Measurements from ENCODE around the gene MS4A2.
"Not testable (repeated sequence)": the region's sequence is repeated elsewhere in the genome, so short reads cannot be mapped to it uniquely, and the experiment has no call there.

The MS4A2 gene

DNA sequence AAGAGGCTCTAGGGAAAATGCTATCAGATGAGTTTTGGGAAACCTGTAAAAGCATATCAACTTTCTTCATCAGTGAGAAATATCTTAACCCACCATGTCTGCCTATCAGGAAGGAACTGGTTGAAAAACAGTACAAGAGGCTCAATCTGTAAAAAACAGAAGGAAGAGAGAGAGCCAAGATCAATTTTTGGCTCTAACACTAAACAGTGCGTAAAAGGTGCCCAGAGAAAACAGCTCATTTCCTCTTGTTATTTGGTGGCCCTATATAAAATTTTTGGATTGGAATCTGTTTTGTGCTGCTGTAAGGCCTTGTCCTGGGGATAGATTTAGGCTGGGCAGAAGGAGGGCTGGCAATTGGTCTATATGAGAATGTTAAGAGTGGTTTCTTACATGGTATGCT, 12.1 kb downstream of the MS4A2 start:
- DNase-seq (ENCODE audit: low read depth in 3 of 3, low spot score in 1 of 3): no peak

DNA sequence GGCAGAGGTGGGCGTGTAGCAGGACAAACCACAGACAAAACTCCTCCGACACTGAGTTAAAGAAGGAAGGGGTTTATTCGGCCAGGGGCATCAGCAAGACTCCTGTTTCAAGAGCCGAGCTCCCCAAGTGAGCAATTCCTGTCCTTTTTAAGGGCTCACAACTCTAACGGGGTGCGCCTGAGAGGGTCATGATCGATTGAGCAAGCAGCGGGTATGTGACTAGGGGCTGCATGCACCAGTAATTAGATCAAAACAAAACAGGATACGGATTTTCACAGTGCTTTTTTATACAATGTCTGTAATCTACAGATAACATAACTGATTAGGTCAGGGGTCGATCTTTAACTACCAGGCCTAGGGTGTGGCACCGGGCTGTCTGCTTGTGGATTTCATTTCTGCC, 12.9 kb downstream of the MS4A2 start:
- not testable (repeated sequence) for DNase-seq (ENCODE audit: low read depth in 3 of 3, low spot score in 1 of 3)

DNA sequence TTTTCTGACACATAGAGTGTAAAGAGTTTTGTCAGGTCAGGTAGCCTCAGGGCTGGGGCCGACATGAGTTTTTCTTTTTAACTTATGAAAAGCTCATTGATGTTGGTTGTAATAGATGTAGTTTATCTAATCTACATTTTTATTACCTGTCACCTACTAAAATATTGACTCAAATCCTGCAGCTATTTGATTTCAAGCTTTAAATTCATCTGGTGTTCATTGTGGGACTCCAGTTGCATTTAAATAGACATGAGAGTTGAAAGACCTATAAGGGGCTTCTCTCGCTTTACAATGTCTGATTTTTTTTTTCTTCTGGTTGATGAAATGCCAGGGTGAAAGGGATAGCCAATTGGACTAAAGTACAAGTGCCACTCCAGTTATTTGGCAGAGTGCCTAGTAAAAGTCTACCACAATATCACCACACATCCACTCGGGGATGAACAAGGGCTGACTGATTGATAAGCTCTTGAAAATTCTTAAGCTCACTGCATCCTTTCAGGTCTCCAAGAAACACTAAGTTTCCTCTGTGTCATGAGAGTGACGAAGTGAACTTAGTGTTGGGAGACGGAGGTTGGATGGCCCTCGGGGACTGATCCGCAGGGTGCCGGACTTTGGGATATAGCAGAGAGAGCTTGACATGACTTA, 16.1 kb downstream of the MS4A2 start:
- not testable (repeated sequence) for DNase-seq (ENCODE audit: low read depth in 3 of 3, low spot score in 1 of 3)

DNA sequence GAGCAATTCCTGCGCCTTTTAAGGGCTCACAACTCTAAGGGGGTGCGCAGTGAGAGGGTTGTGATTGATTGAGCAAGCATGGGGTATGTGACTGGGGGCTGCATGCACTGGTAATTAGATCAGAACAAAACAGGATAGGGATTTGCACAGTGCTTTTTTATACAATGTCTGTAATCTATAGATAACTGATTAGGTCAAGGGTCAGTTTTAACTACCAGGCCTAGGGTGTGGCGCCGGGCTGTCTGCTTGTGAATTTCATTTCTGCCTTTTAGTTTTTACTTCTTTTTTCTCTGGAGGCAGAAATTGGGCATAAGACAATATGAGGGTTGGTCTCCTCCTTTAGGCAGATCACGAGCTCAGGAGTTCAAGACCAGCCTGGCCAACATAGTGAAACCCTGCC, 20.2 kb downstream of the MS4A2 start:
- not testable (repeated sequence) for DNase-seq (ENCODE audit: low read depth in 3 of 3, low spot score in 1 of 3)

DNA sequence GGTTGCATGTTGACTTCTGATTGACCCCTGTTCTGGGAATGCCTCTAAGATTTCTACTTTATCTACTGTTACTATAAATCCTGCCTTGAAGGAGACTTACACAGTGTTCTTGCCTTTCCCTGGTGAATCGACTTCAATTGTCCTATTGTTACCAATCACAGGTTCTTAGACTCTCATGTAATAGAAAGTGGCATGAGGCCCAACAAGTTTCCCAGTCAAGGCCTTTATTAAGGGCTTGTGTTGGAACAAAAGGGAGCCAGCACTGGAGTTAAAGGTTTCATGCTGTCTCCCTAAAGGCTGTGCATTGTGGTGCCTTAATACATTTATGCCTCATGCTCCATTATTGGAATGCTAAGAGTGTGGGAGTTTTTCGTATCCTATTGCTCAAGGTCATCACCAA, 23.3 kb downstream of the MS4A2 start:
- no peak for DNase-seq (ENCODE audit: low read depth in 3 of 3, low spot score in 1 of 3)

DNA sequence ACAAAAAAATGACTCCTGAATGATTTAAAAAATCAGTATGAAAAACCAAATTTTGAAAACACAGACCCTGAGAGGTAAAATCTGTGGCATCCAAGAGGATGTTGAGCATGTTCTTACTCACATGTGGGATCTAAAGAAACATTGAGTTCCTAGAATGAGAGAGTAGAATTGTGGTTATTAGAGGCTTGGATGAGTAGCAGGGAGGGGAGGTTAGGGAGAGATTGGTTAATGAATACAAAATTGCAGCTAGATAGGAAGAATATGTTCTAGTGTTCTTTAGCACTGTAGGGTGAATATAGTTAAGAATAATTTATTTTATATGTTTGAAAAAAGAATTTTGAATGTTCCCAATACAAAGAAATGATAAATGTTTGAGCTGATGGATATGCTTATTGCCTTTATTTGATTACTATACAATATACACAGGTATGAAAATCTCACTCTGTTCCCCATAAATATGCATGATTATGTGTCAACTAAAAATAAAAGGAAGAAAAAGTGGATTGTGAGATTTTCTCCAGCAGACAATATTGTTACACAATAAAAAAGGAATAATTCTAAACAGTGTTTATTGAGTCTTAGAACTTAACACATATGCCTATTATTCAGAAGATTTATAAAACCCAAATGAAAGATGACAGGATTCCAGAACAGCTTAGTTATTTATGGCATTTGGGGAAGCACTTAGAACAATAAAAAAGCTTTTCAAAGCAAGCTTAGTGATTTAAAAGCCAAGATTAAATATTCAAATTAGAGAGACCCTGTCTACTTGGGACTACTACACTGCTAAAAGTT, 28.7 kb downstream of the MS4A2 start:
- no peak for DNase-seq (ENCODE audit: low read depth in 3 of 3, low spot score in 1 of 3)

DNA sequence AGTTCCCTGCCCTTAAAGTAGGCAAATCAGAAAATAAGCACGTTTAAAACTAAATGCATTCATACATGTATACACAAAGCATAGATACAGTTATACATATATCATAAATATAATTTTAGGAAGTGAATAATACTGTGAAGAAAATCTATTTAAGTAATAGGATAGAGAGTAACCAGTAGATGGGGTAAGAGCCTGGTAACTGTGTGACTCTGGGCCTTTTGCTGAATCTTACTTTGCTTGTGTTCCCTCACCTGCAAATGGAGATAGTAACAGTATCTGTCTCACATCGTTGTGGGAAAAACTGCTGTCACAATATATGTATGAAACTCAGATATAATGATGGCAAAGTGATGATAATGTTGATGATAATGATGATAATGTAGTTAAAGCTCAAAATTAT, 29.9 kb downstream of the MS4A2 start:
- no peak for DNase-seq (ENCODE audit: low read depth in 3 of 3, low spot score in 1 of 3)

DNA sequence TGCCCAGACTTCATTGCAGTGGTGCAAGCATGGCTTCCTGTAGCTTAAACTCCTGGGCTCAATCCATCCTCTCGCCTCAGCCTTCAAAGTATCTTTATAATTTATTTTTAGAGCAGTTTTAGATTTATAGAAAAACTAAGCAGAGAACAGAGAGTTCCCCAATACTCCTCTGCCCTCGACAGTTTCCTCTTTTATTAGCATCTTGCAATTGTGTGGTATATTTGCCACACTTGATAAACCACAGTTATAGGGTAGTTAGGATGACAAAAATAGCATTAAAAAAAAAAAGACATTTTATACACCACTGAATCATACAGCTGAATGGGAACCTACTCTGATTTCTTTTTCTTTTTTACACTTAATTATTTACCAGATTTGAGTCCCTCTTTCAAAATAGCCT, 31.2 kb downstream of the MS4A2 start:
- no peak for DNase-seq (ENCODE audit: low read depth in 3 of 3, low spot score in 1 of 3)

DNA sequence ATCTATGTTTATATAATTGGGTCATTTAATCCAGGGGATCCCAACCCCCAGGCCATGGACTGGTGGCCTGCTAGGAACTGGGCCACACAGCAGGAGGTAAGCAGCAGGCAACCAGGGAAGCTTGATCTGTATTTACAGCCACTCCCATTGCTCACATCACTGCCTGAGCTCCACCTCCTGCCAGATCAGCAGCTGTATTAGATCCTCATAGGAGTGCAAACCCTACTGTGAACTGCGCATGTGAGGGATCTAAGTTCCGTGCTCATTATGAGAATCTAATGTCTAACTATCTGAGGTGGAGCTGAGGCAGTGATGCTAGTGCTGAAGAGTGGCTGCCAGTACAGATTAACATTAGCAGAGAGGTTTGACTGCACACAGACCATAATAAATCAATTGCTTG, 32.8 kb downstream of the MS4A2 start:
- DNase-seq (ENCODE audit: low read depth in 3 of 3, low spot score in 1 of 3): no peak

DNA sequence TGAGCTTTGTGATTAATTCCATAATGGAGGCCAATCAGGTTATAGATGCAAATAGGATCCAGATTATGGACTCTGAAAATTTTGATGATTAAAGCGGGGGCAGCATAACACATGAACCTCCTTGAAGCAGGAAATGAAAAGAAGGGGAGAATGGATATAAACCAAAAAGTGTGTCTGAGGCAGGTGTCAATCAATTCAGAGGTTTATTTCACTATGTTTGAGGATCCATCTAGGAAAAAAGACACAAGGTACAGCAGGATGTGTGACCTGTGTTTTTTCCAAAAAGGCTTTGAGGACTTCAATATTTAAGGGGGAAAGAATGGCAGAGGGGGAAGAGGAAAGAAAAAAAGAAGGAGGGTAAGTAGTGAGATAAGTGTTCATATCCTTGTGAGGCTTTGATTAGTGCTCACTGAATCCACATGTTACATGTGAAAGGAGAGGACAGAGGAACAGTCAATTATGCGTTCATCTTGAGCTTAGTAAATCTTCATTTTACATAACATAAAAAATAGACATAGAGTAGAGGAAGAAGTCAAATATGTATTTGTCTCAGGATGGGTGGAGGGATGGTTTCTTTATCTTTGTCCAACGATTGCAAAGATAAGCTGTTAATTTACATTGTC, 34.1 kb downstream of the MS4A2 start:
- DNase-seq (ENCODE audit: low read depth in 3 of 3, low spot score in 1 of 3): no peak

DNA sequence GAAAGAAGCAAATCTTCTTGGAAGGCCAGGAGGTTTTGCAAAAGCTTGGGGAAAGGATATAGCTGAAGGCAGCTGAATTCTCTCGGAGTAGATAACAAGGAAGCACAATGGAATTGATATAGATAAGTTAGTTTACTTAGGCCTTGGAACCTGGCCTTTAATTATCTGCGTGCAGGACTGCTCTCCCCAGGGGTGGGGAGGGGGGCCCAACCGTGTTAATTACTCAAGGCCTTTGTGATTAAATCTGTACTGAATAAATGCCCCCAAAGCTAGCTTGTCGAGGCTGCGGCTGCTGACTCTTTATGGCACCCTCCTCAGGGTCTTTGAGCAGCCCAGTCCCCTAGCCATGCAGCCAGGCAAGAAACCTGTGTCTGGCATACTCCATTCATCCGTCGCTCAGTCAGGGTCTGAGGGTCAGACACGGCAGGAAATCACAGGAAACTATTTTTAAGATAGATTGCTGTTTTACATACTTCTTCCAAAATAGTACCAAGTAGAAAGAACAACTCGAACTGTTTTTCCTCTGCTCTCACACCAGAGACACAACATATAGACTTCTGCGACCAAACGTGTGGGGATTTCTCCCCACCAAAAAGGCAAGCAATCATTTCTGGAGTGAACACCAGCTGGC, 36.5 kb downstream of the MS4A2 start:
- no peak for DNase-seq (ENCODE audit: low read depth in 3 of 3, low spot score in 1 of 3)

DNA sequence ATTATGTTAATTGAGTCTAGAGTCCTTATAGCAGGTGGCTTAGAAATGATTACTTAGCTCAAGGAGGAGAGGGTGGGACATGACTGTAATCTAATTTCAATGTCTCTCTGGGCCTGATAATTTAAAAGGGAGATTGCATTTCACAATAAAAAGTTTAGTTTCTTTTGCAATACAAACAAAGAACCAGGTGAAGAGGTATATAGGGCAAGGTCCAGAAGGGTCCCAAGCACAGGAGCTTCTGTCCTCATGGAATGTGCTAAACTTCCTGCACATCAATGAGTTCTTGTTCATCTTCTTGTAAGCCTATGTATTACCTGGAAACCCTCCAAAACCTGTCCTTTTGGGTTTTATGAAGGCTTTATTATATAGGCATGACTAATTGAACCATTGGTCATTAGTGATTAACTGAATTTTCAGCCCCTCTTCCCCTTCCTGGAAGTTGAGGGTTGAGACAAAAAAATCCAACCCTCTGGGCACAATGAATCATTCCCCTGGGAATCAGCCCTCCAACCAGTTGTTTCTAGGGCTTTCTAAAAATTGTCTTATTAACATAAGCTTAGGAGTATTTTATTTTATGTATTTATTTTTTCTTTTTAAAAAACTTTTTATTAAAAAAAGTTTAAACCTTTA, 37.6 kb downstream of the MS4A2 start:
- no peak for DNase-seq (ENCODE audit: low read depth in 3 of 3, low spot score in 1 of 3)

DNA sequence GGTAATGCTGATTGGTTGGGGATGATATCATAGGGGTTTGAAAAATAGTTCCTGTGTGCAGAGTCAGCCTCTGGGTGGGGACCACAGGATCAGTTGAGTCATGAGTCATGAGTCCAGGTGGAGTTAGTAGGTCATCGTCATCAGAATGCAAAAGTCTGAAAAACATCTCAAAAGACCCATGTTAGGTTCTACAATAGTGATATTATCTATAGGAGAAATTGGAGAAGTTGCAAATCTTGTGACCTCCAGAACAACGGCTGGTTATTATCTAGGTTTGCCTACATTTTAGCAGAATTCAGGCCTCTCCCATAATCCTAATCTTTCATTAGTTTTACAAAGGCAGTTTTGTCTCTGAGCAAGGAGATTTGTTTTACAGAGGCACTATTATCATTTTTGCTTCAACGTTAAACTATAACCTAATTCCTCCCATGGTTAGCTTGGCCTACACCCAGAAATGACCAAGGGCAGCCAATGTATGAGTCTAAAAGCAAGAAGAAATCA, 38.9 kb downstream of the MS4A2 start:
- DNase-seq (ENCODE audit: low read depth in 3 of 3, low spot score in 1 of 3): no peak

DNA sequence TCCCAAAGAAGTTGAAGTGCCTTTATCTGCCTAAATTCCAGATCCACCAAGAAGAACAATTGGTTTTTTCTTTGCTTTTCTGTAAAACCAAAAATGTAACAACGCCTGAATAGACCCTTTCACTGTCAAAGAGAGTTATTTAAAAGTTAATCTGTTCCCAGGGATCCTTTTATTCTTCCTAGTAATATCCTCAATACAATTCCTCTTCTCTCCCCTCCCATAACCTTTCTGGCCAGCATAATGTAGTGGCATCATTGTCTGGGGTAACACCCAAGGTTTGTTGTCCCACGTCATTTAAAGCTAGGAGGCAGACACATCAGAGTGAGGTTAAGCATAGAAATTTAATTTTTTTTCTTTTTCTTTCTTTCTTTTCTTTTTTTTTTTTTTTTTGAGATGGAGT, 39.9 kb downstream of the MS4A2 start:
- DNase-seq (ENCODE audit: low read depth in 3 of 3, low spot score in 1 of 3): no peak

DNA sequence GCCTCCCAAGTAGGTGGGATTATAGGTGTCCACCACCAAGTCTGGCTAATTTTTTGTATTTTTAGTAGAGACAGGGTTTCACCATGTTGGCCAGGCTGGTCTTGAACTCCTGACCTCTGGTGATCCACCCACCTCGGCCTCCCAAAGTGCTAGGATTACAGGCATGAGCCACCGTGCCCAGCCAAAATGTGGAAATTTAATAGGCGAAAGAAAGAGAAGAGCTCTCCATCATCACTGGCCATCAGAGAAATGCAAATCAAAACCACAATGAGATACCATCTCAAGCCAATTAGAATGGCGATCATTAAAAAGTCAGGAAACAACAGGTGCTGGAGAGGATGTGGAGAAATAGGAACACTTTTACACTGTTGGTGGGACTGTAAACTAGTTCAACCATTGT, 40.4 kb downstream of the MS4A2 start:
- not testable (repeated sequence) for DNase-seq (ENCODE audit: low read depth in 3 of 3, low spot score in 1 of 3)

DNA sequence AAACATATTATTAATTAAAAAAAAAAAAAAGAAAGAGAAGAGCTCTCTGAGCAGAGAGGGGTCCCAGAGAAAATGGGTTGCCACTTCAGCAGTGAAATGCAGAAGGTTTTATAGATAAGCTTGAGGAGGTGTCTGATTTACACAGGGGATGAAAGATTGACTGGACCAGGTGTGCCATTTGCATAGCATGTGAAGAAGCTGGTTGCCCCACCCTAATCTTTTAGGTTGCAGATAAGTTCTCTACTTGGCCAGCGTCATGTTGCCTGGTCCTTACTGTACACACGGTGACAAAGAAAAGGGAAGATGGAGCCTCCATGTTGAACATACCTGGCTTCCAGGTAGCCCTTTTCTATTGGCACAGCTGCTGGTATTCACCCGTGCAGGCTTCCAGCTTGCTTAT, 41.4 kb downstream of the MS4A2 start:
- no peak for DNase-seq (ENCODE audit: low read depth in 3 of 3, low spot score in 1 of 3)

DNA sequence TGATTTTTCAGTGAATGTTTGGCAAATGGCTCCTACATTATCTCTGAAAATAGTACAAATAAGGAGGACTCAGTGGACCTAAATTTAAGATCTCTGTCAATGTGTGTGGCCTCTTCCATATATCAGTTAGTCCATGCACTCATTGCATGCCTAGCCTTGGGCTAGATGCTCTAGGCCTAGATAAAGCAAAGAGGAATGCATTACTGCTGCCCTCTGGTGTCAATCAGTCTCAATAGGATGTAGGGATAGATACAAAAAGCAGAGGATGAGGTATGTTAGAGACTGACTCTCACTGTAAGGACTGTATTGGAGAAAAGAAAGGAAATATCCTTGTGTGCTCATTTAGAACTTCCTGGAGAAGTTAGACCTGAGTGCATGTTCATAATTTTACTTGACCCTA, 42.0 kb downstream of the MS4A2 start:
- no peak for DNase-seq (ENCODE audit: low read depth in 3 of 3, low spot score in 1 of 3)

DNA sequence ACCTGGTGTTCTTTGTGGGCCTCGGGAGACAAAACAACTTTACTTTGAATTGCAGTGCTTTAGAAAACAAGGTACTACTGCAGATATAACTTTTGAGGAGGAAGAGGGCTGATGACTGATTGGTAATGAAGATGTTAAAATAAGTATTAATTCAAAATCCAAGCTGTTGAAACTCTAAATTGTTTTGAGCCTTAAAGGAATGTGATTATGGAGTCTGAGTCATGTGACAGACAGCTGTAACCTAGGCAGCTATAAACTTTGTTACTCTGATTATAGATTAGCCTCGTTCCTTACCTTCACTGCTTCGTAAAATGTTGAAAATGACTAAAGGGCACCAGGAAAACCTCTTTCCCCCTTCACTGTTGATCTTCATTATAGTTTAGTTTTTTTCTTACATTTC, 43.4 kb downstream of the MS4A2 start:
- no peak for DNase-seq (ENCODE audit: low read depth in 3 of 3, low spot score in 1 of 3)

DNA sequence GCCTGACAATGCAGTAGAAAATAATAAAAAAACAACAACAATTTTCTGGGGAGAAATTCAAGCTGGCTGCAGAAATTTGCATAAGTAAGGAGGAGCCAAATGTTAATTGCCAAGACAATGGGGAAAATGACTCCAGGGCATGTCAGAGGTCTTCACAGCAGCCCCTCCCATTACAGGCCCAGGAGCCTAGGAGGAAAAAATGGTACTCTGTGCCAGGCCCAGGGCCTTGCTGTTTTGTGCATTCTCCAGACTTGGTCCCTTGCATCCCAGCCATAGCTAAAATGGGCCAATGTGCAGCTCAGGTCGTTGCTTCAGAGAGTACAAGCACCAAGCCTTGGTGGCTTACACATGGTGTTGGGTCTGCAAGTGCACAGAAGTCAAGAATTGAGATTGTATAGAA, 45.5 kb downstream of the MS4A2 start:
- no peak for DNase-seq (ENCODE audit: low read depth in 3 of 3, low spot score in 1 of 3)

DNA sequence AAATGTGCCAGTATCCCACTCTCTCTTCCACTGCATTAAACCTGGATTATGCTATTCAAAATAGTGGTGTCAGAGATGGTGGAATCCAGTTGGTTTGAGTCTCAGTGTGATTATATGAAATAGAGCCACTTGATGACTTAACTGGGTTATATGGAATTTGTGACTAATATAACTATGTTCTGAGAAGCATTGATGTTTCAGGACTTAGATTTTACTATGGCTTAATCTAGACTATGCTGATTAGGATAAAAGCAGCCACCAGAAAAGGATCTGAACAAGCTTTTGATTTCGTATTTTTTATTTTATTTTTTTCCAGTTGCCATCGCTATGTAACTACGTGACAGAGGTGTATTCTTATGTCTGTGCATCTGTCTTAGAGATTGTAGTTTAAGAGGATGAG, 55.3 kb downstream of the MS4A2 start:
- DNase-seq (ENCODE audit: low read depth in 3 of 3, low spot score in 1 of 3): no peak

DNA sequence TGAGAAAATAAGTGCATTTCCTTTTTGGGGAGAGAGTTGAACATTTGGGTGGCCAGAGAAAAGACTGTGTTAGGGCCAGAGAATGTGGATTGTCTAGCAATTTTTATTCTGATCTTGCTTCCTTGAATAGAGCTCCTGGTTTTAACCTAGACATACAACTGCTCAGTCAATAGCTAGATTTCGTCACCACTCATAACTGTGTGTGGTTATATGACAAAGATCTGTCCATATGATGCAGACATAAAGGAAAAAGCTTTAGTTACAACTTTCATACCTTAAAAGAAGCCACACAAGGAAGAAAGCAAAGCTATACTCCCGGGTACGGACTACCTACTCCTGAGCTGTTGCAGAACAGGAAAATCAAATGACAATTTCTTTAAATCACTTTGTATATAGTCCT, 57.2 kb downstream of the MS4A2 start:
- DNase-seq (ENCODE audit: low read depth in 3 of 3, low spot score in 1 of 3): no peak

Measured in stimulated activated CD4-positive, alpha-beta T cell treated with anti-CD3 and anti-CD28 coated beads, TNF-alpha, amount 100 ng/mL, for 1 hour (primary cell).